HFF-Myc (cell line): Measurements from ENCODE around the gene CDK6.

Source experiments
- DNase-seq: peaks from one replicate; pipeline ENCODE4 v3.0.0-alpha.2; 2011; ENCODE audit warnings: low read depth; ENCODE audit errors: extremely low read depth
- H3K4me3 ChIP-seq: replicated peaks from 2 replicates; pipeline ENCODE4 v1.5.1; 2011; ENCODE audit warnings: low read depth, mild to moderate bottlenecking, control low read depth, low read length
- TF ChIP-seq, protein P1 (sequence below): IDR thresholded peaks from 2 replicates; pipeline ENCODE4 v1.5.1; 2012; ENCODE audit warnings: mild to moderate bottlenecking, low read depth, low read length, control low read depth; ENCODE audit errors: missing control alignments

CDK6 gene

DNA sequence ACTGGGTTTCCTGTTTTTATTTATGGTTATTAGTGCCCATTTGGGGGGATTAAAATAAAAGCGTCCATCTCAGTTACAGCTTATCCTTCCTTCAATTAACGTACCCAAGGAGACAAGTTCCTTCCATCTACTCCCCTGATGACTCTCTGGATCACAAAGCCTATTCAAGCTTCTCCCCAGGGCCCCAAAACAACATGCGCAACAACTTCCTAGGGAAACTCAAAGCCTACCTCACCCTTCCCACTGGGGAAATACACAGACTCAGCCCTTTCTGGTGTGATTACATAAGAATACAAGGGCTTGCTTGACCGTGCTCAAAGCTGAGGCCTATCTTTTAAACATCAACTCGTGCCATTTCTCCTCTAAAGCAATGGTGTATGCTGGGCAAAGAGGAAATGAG, 112.4 kb downstream of the CDK6 start:
- H3K4me3 ChIP-seq, result no peak overlapping the region
- DNase-seq, result no peak
- TF ChIP-seq, protein P1, sequence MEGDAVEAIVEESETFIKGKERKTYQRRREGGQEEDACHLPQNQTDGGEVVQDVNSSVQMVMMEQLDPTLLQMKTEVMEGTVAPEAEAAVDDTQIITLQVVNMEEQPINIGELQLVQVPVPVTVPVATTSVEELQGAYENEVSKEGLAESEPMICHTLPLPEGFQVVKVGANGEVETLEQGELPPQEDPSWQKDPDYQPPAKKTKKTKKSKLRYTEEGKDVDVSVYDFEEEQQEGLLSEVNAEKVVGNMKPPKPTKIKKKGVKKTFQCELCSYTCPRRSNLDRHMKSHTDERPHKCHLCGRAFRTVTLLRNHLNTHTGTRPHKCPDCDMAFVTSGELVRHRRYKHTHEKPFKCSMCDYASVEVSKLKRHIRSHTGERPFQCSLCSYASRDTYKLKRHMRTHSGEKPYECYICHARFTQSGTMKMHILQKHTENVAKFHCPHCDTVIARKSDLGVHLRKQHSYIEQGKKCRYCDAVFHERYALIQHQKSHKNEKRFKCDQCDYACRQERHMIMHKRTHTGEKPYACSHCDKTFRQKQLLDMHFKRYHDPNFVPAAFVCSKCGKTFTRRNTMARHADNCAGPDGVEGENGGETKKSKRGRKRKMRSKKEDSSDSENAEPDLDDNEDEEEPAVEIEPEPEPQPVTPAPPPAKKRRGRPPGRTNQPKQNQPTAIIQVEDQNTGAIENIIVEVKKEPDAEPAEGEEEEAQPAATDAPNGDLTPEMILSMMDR, result no peak

DNA sequence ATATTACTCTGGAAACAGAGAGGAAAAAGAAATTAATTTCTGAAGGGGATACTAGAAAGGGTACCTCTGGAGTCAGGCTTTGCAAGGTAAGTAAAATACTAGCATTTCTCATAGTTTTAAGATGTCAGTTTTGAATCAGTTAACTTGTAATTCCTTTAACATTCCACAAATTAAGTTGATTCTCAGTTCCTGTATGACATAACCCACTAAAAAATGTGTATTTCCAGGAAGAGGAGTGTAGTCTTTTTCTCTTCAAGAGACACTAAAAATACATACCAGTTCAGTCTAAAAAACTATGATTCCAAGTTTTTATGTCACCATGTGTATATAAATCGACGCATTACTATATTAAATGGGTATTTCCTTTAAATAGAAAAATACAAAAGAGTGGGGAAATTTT, 113.2 kb downstream of the CDK6 start:
- TF ChIP-seq, protein P1, result no peak
- no peak for DNase-seq
- H3K4me3 ChIP-seq, result no peak overlapping the region

DNA sequence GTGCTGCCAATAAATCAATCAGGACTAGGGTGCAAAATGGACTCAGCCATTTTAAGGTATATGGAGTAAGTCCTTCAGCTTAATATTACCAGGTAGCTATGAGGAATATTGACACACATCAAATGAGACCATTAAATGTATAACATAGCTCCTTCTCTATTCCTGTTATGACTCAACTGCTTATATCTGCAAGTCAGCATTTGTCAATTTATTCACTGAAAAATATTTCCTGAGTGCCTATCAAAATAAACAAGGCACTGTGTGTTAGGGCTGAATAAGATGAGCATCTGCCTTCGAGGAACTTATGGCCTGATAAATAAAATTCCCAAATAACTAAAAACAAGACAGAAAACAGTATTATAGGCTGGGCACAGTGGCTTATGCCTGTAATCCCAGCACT, 113.8 kb downstream of the CDK6 start:
- no peak for DNase-seq
- TF ChIP-seq, protein P1, result no peak

DNA sequence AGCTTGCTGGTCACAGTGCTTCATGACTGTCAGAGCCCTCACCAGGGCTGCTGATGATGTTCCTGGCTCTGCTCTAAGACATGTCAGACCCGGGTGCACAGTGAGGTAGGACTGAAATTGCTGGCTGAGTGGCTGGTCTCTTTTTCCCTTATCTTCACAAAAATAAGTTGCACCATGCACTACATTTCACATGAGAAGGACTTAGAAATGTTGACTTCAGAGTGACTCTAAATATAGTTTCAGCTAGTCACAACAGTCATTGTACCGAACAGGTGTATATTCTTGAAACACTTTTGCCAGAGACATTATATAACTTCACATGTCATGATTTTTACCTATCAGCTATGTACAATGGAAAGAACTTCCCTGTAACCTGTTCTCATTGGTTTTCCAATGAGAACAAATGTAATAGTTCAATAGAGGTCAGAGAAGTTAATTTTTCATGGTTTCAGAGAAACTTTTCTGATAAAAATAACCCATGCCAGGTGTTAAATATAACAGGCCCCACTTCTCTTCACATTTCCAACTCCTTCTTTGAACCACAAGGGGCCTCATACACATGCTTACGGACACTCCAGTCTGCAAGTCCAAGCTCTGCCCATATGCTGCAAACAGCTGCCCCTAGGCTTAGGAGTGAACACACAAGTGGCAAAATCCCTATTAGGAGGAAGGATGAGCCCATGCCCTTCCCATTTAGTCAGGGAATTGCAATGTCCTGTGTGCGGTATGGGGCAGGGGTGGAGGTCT, 115.6 kb downstream of the CDK6 start:
- TF ChIP-seq, protein P1, result no peak
- DNase-seq, result no peak
- H3K4me3 ChIP-seq, result no peak overlapping the region

More for the DNA sequence above, 113.8 kb downstream of the CDK6 start:
- no peak overlapping the region for H3K4me3 ChIP-seq

DNA sequence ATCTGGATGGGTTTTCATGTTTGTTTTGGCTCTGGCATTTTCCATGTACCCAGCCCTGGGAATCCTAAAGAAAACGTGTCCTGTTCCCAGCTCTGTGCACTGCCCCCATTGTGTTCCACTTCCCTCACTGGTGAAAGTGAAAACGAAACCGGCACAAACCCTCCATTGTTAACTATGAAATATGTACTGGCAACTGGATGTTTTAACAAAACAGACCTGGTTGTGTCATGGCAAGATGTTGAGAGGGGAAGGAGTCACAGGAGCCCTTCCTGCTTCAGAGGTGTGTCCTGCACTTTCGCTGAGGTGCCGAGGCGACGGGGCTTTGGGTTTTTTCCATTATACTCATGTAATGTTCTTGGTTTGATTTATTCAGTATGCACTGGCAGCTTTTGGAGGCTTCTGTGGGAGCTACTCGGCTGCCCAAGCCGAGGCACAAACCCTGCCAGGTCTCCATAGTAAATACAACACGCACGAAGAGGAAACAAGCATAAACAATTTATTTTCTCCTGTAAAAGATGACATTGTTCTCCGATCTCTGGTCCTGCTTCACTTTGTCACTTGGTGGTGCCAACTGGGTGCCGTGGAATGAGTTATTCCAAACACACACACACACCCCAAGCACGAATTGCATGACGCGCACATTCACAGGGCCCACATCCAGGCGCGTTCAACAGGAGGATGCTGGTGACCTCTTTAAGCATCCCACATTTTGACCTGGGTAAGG, 118.2 kb downstream of the CDK6 start:
- no peak for DNase-seq
- H3K4me3 ChIP-seq, result no peak overlapping the region

DNA sequence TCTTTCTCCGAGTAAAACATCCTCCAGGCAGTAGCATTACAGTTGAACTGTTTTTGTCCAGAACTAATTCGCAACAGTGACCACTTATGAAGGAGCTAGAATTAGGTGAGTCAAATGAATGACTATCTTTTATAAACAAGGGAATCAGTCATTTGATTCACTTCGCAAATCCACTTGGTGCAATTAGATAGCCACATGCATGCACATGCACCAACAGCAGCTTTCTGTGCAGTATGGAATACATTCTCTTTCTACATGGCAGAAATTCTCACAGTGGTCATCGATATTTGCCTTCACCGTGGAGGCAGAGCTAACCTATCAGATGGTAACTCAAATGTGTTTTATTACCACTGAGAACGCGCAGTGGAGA, 118.8 kb downstream of the CDK6 start:
- no peak overlapping the region for H3K4me3 ChIP-seq
- no peak for DNase-seq
- TF ChIP-seq, protein P1, result no peak

More for the DNA sequence above, 118.2 kb downstream of the CDK6 start:
- TF ChIP-seq, protein P1, result no peak
